ENCODE measurements around the gene LRP8.

LRP8 gene

GRCh38 chr1:53308506-53308905, 19.4 kb downstream of the LRP8 start:
- DNase-seq, result no peak
- H3K4me3 ChIP-seq, result no peak overlapping the region
- intact Hi-C loops (cut with DNase I; ENCODE audit: low total_unique reads), result no loop called here
- TF ChIP-seq, protein P1, sequence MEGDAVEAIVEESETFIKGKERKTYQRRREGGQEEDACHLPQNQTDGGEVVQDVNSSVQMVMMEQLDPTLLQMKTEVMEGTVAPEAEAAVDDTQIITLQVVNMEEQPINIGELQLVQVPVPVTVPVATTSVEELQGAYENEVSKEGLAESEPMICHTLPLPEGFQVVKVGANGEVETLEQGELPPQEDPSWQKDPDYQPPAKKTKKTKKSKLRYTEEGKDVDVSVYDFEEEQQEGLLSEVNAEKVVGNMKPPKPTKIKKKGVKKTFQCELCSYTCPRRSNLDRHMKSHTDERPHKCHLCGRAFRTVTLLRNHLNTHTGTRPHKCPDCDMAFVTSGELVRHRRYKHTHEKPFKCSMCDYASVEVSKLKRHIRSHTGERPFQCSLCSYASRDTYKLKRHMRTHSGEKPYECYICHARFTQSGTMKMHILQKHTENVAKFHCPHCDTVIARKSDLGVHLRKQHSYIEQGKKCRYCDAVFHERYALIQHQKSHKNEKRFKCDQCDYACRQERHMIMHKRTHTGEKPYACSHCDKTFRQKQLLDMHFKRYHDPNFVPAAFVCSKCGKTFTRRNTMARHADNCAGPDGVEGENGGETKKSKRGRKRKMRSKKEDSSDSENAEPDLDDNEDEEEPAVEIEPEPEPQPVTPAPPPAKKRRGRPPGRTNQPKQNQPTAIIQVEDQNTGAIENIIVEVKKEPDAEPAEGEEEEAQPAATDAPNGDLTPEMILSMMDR (IDR thresholded peaks at IDR 0.05), result no peak
- H3K9me3 ChIP-seq, result no peaks in the 10 kb centered on the region
- H3K27ac ChIP-seq, result no peak overlapping the region
- H3K36me3 ChIP-seq, result no peaks in the 10 kb centered on the region
- H3K4me1 ChIP-seq, result peaks cover 0 to 20% (median 16%) of the 10 kb centered on the region in 4 donors
- H3K27me3 ChIP-seq, result no peaks in the 10 kb centered on the region

- H3K4me3 ChIP-seq, result no peak overlapping the region
- no peaks in the 10 kb centered on the region for H3K9me3 ChIP-seq
- H3K27me3 ChIP-seq, result no peaks in the 10 kb centered on the region
- no peak overlapping the region for H3K27ac ChIP-seq
- intact Hi-C loops (cut with DNase I; ENCODE audit: low total_unique reads), result no loop called here
- H3K4me1 ChIP-seq, result peaks cover 0 to 22% (median 17%) of the 10 kb centered on the region in 4 donors
- no peaks in the 10 kb centered on the region for H3K36me3 ChIP-seq
- DNase-seq, result no peak
- TF ChIP-seq, protein P1 (IDR thresholded peaks at IDR 0.05), result no peak
These were observed 20.8 kb downstream of the LRP8 start for GRCh38 chr1:53307037-53307436.

DNA sequence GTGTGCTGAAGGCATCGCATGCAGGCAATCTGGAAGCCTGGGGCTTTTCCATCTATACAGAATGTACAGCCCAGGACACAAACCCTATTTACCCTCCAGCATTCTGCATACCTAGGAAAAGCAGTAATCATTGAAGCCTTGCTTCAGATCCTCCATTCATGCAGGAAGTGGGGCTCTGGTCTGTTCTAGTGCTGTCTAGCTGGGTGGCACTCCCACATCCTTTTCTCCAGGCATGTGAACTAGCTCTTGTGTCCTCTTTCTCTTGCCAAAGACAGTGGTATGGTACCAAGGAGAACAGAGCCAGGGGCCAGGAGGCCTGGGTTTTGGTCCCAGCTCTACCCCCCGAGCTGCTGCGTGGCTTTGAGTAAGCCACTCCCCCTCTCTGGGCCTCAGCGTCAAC, 21.7 kb downstream of the LRP8 start:
- H3K4me3 ChIP-seq, result no peak overlapping the region
- no peaks in the 10 kb centered on the region for H3K9me3 ChIP-seq
- H3K4me1 ChIP-seq, result peaks cover 0 to 22% (median 17%) of the 10 kb centered on the region in 4 donors
- H3K27ac ChIP-seq, result no peak overlapping the region
- TF ChIP-seq, protein P1 (IDR thresholded peaks at IDR 0.05), result no peak
- H3K36me3 ChIP-seq, result no peaks in the 10 kb centered on the region
- H3K27me3 ChIP-seq, result no peaks in the 10 kb centered on the region
- intact Hi-C loops (cut with DNase I; ENCODE audit: low total_unique reads), result no loop called here
- DNase-seq, result no peak

GRCh38 chr1:53305650-53306049, 22.2 kb downstream of the LRP8 start:
- no peaks in the 10 kb centered on the region for H3K27me3 ChIP-seq
- H3K9me3 ChIP-seq, result no peaks in the 10 kb centered on the region
- no peak for DNase-seq
- no peak overlapping the region for H3K4me3 ChIP-seq
- H3K36me3 ChIP-seq, result no peaks in the 10 kb centered on the region
- intact Hi-C loops (cut with DNase I; ENCODE audit: low total_unique reads), result no loop called here
- peaks cover 0 to 22% (median 17%) of the 10 kb centered on the region in 4 donors for H3K4me1 ChIP-seq
- TF ChIP-seq, protein P1 (IDR thresholded peaks at IDR 0.05), result no peak
- no peak overlapping the region for H3K27ac ChIP-seq

DNA sequence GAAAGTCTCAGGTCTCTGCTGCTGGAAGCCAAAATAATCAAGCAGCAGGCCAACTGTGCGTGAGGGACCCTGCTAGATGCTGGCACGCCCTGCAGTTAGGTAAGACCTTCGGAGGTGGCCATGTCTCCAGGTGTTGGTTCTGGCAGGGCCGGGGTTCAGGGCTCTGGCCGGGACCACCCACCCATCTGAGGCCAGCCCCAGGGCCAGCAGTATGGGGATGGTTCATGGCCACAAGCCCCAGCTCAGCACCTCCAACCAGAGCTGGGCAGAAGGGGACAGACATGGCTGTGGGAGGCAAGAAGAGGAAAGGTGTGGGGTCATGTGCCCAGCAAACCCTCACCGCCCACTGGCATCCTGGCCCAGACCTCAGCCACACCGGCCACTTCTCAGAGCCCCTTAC, 23.3 kb downstream of the LRP8 start:
- intact Hi-C loops (cut with DNase I; ENCODE audit: low total_unique reads), result no loop called here
- peaks cover 0 to 22% (median 17%) of the 10 kb centered on the region in 4 donors for H3K4me1 ChIP-seq
- H3K9me3 ChIP-seq, result no peaks in the 10 kb centered on the region
- H3K36me3 ChIP-seq, result no peaks in the 10 kb centered on the region
- H3K4me3 ChIP-seq, result no peak overlapping the region
- DNase-seq, result no peak
- TF ChIP-seq, protein P1 (IDR thresholded peaks at IDR 0.05), result no peak
- H3K27me3 ChIP-seq, result no peaks in the 10 kb centered on the region
- no peak overlapping the region for H3K27ac ChIP-seq

Data from tibial artery (tissue), 4 donors.